Prostate gland (tissue), 2 donors: Measurements from ENCODE around the gene DEAF1. TPM values are rescaled to one million over a fixed set of nuclear protein-coding genes. Genes with fewer than 3 reads are reported as not detected.

Experiments used
- DNase-seq: peaks from one replicate; pipeline ENCODE4 v3.0.0-alpha.2; 2019; ENCODE audit warnings: low spot score
- H3K27ac ChIP-seq, 2 donors: fragments of 200-600 bp; sonication (generic); 2 replicates each; pipeline ENCODE4 v1.5.1; 2017 to 2019
- H3K27me3 ChIP-seq: fragments of 200-600 bp; sonication (generic); replicated peaks from 2 replicates; pipeline ENCODE4 v1.5.1; 2019; ENCODE audit not compliant: insufficient read depth
- H3K36me3 ChIP-seq, 2 donors: fragments of 200-600 bp; sonication (generic); 1 replicate in 1 of 2; 2 replicates in 1 of 2; pipeline versions ENCODE4 v1.5.1 to v1.8.1; 2017 to 2019
- H3K4me1 ChIP-seq: fragments of 200-600 bp; sonication (generic); replicated peaks from 2 replicates; pipeline ENCODE4 v1.5.1; 2019
- H3K4me3 ChIP-seq, 2 donors: fragments of 200-600 bp; sonication (generic); 2 replicates each; pipeline ENCODE4 v1.5.1; 2017 to 2019
- H3K9me3 ChIP-seq: fragments of 200-600 bp; sonication (generic); 2 replicates; pipeline ENCODE4 v1.5.1; 2017
- POLR2A ChIP-seq: fragments of 450-650 bp; IDR thresholded peaks from one replicate; pipeline ENCODE4 v1.6.1; 2016; ENCODE audit warnings: antibody characterized with exemption, mild to moderate bottlenecking
- POLR2AphosphoS5 ChIP-seq: sonication (generic); formaldehyde crosslinking; IDR thresholded peaks from one replicate; pipeline ENCODE4 v1.6.1; 2017; ENCODE audit warnings: antibody characterized with exemption
- WGBS: methylation state at CpG from one replicate; pipeline ENCODE4 v1.1.5; 2018; 5-methylcytosine and 5-hydroxymethylcytosine counted together
- intact Hi-C: fragments of 100-400 bp; cut with DNase I; formaldehyde crosslinking; loops from one replicate; pipeline ENCODE4 v1.14.2; 2022
- total RNA-seq, 2 donors: library from RNA; depleted of rRNA; stranded (reverse); fragments of >200 nt; gene quantifications; one replicate each; pipeline ENCODE4 v1.1.0, GENCODE V29; 2016
- TF ChIP-seq, protein P1 (sequence below), 4 experiments: fragments of 200-600 bp in 2 of 4; fragments of 450-650 bp in 2 of 4; sonication (generic) in 2 of 4; IDR thresholded peaks; 1 replicate in 3 of 4; 2 replicates in 1 of 4; pipeline ENCODE4 v1.5.1; 2016 to 2019; ENCODE audit warnings: antibody characterized with exemption in 4 of 4, mild to moderate bottlenecking in 2 of 4, moderate library complexity in 2 of 4

DEAF1 gene
- total RNA-seq, 2 donors from 2014 or later = 53.5 to 102 TPM

DNA sequence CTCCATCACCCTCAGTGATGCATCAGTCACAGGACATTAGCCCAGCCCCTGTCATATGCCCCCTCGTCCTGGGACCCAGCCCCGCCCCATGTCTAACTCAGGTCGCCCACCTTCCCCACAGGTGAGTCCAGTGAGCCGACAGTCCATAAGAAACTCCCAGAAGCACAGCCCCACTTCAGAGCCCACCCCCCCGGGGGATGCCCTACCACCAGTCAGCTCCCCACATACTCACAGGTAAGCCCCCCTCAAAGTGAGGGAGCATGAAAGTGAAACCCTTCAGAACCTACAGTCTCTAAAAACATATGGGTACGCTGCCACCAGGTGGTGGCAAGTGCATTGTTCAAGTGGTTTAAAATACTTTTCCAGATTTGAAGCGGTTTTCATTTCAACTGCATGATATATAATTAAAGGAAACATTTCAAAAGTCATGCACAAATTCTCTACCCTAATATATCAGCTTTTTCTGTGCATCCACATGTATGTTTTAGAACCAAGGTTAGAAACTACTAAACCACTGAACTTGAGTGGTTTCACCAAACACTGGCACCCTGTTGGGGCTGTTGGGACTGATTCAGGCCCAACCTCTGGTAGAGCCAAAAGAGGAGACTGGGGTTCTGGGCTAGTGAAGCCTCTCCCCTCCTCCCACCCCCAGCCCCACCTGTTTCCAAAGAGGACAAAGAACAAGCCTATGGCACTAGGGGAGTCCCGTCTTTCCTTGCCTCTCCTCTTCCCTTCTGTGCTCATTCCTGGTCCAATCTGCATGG is 28.3 kb upstream of the DEAF1 start:
- no peak for DNase-seq
- WGBS = 45% methylated on average over 8 of the region's 8 CpGs
- Histone ChIP-seq H3K4me1 (peaks cover 13% of the 10 kb centered on the region), H3K27me3 (no peaks in the 10 kb centered on the region), H3K9me3 (no peaks in the 10 kb centered on the region), H3K27ac (no peak overlapping the region), H3K4me3 (no peak overlapping the region), H3K36me3 (no peaks in the 10 kb centered on the region)
- peak; percentile 25 for TF ChIP-seq POLR2AphosphoS5
- TF ChIP-seq POLR2A = no peak
- TF ChIP-seq, protein P1, sequence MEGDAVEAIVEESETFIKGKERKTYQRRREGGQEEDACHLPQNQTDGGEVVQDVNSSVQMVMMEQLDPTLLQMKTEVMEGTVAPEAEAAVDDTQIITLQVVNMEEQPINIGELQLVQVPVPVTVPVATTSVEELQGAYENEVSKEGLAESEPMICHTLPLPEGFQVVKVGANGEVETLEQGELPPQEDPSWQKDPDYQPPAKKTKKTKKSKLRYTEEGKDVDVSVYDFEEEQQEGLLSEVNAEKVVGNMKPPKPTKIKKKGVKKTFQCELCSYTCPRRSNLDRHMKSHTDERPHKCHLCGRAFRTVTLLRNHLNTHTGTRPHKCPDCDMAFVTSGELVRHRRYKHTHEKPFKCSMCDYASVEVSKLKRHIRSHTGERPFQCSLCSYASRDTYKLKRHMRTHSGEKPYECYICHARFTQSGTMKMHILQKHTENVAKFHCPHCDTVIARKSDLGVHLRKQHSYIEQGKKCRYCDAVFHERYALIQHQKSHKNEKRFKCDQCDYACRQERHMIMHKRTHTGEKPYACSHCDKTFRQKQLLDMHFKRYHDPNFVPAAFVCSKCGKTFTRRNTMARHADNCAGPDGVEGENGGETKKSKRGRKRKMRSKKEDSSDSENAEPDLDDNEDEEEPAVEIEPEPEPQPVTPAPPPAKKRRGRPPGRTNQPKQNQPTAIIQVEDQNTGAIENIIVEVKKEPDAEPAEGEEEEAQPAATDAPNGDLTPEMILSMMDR (IDR thresholded peaks at IDR 0.05) = peak; percentile 31 to 78 (median 72)
- intact Hi-C loops = loop anchor here (2.0 kb wide), 1 partner anchor 167 kb away; no protein-coding TSS in a partner anchor

DNA sequence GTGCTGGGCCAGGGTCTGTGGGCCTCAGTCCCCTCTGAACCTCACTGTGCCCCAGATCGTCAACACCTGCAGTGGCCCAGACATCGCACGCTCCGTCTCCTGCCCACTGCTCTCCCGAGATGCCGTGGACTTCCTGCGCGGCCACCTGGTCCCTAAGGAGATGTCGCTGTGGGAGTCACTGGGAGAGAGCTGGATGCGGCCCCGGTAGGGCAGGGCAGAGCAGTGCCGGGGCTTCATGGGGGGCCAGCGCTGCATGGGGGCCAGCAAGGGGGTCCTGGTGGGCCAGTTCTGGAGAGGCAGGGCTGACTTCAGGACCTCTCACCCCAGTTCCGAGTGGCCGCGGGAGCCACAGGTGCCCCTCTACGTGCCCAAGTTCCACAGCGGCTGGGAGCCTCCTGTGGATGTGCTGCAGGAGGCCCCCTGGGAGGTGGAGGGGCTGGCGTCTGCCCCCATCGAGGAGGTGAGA is 27.4 kb upstream of the DEAF1 start:
- no peaks in the 10 kb centered on the region for H3K36me3 ChIP-seq
- 74% methylated on average over 20 of the region's 20 CpGs for WGBS
- H3K27ac ChIP-seq = no peak overlapping the region
- DNase-seq = no peak
- intact Hi-C loops = loop anchor here (2.0 kb wide), 1 partner anchor 166 kb away; no protein-coding TSS in a partner anchor
- H3K27me3 ChIP-seq = no peaks in the 10 kb centered on the region
- no peak overlapping the region for H3K4me3 ChIP-seq
- TF ChIP-seq, protein P1 (IDR thresholded peaks at IDR 0.05) = no peak
- TF ChIP-seq POLR2A = no peak
- TF ChIP-seq POLR2AphosphoS5 = no peak
- peaks cover 13% of the 10 kb centered on the region for H3K4me1 ChIP-seq
- H3K9me3 ChIP-seq = no peaks in the 10 kb centered on the region

DNA sequence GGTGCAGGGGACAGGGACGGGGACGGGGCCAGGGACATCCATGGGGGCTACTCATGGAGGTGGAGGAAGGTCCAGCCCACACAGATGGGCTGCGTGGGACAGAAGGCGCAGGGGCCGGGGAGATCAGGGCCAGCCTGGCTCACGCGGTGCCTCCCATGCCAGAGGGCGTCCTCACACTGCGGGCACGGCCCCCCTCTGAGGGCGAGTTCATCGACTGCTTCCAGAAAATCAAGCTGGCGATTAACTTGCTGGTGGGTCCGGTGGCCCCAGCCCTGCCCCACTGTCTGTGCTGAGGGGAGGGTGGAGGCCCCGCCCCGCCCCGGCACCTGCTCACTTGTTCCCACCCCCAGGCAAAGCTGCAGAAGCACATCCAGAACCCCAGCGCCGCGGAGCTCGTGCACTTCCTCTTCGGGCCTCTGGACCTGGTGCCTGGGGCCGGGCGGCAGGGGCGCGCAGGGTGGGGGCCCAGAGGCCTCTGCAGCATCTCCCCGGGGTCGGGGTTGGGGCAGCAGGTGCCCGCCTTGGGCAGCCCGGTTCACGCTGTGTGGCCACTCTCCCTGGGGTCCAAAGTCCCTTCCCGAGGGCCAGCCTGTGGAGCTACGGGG is 26.8 kb upstream of the DEAF1 start:
- Histone ChIP-seq H3K36me3 (no peaks in the 10 kb centered on the region), H3K27me3 (no peaks in the 10 kb centered on the region), H3K9me3 (no peaks in the 10 kb centered on the region), H3K27ac (no peak overlapping the region), H3K4me3 (no peak overlapping the region), H3K4me1 (peaks cover 13% of the 10 kb centered on the region)
- TF ChIP-seq POLR2AphosphoS5 (no peak), POLR2A (no peak)
- TF ChIP-seq, protein P1 (IDR thresholded peaks at IDR 0.05) = no peak
- intact Hi-C loops = loop anchor here (2.0 kb wide), 1 partner anchor 165 kb away; no protein-coding TSS in a partner anchor
- no peak for DNase-seq
- WGBS = 51% methylated on average over 25 of the region's 33 CpGs

DNA sequence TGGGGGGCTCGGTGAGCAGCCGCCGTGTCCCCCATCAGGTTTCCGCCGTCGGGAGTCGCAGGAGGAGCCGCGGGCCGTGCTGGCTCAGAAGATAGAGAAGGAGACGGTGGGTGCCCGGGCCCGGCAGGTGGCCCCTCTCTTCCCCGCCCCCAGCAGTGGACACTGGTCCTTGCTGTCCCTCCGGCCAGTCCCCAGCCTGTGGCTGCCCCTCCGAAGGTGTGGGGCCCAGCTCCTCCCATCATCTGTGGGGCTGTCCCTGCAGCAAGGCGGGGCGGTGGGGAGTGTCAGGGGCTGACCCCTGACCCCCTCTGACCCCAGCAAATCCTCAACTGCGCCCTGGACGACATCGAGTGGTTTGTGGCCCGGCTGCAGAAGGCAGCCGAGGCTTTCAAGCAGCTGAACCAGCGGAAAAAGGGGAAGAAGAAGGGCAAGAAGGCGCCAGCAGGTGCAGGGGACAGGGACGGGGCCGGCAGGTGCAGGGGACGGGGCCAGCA is 26.3 kb upstream of the DEAF1 start:
- Histone ChIP-seq H3K9me3 (no peaks in the 10 kb centered on the region), H3K27ac (no peak overlapping the region), H3K4me1 (peaks cover 11% of the 10 kb centered on the region), H3K27me3 (no peaks in the 10 kb centered on the region), H3K4me3 (no peak overlapping the region), H3K36me3 (no peaks in the 10 kb centered on the region)
- no peak for DNase-seq
- intact Hi-C loops = no loop called here
- TF ChIP-seq, protein P1 (IDR thresholded peaks at IDR 0.05) = no peak
- TF ChIP-seq POLR2AphosphoS5 (no peak), POLR2A (no peak)
- WGBS = 72% methylated on average over 16 of the region's 28 CpGs
